Posterior vena cava (tissue), 2 donors: Measurements from ENCODE around the gene UVSSA. TPM values are rescaled to one million over a fixed set of nuclear protein-coding genes. Genes with fewer than 3 reads are reported as not detected.
"Not testable (repeated sequence)": the region's sequence is repeated elsewhere in the genome, so short reads cannot be mapped to it uniquely, and the experiment has no call there.

Experiments used
- DNase-seq: peaks from one replicate; pipeline ENCODE4 v3.0.0-alpha.2; 2020; ENCODE audit warnings: low spot score
- intact Hi-C, 2 donors: fragments of 100-400 bp; cut with DNase I; formaldehyde crosslinking; loops; one replicate each; pipeline versions ENCODE4 v1.14.1 to v1.14.2; 2022 to 2023
- total RNA-seq, 2 donors: library from RNA; stranded (reverse); fragmentation: NEBNext Ultra II Directional; extraction: Animal tissue kit (Norgen Biotek cat#: 25700); gene quantifications; one replicate each; pipeline ENCODE4 v1.2.1, GENCODE V29; 2021
- donor health status: DM: yes; HTN: yes; CAD: no.
- donor health status: DM: yes; HTN: yes; CAD: no.

The UVSSA gene
- total RNA-seq, 2 donors from 2014 or later, result 14.3 to 14.7 TPM

- DNase-seq, result peak; percentile 69
- intact Hi-C loops, result no loop called here
These were observed 18.5 kb upstream of the UVSSA start for GRCh38 chr4:1328267-1329155.

- no peak for DNase-seq
- intact Hi-C loops, result no loop called here
These were observed 17.3 kb upstream of the UVSSA start for GRCh38 chr4:1329408-1330371.

GRCh38 chr4:1330761-1331590, 16.0 kb upstream of the UVSSA start:
- DNase-seq, result no peak
- intact Hi-C loops, result no loop called here

GRCh38 chr4:1331591-1332353, 15.2 kb upstream of the UVSSA start:
- no peak for DNase-seq
- intact Hi-C loops, result no loop called here

GRCh38 chr4:1332686-1333085, 14.3 kb upstream of the UVSSA start:
- intact Hi-C loops, result no loop called here
- DNase-seq, result no peak

- intact Hi-C loops, result no loop called here
- DNase-seq, result no peak
These were observed 13.8 kb upstream of the UVSSA start for GRCh38 chr4:1333256-1333655.

- intact Hi-C loops, DNase-seq: not testable (repeated sequence)
These were observed 13.0 kb upstream of the UVSSA start for GRCh38 chr4:1333851-1334578.

- intact Hi-C loops, result no loop called here
These were observed 12.5 kb upstream of the UVSSA start for GRCh38 chr4:1334579-1334895.

GRCh38 chr4:1335193-1335883, 11.7 kb upstream of the UVSSA start:
- intact Hi-C loops, DNase-seq: not testable (repeated sequence)

More at GRCh38 chr4:1334579-1334895, 12.5 kb upstream of the UVSSA start:
- no peak for DNase-seq

GRCh38 chr4:1336088-1336491, 10.9 kb upstream of the UVSSA start:
- no peak for DNase-seq
- intact Hi-C loops, result no loop called here

- DNase-seq, result no peak
- intact Hi-C loops, result no loop called here
These were observed 9.6 kb upstream of the UVSSA start for GRCh38 chr4:1337376-1337831.

- intact Hi-C loops, result no loop called here
- DNase-seq, result no peak
These were observed 8.9 kb upstream of the UVSSA start for GRCh38 chr4:1337951-1338751.

- no peak for DNase-seq
- intact Hi-C loops, result no loop called here
These were observed 8.1 kb upstream of the UVSSA start for GRCh38 chr4:1338752-1339414.

GRCh38 chr4:1339489-1339888, 7.5 kb upstream of the UVSSA start:
- intact Hi-C loops, result no loop called here
- no peak for DNase-seq

- intact Hi-C loops, result no loop called here
- no peak for DNase-seq
These were observed 6.7 kb upstream of the UVSSA start for GRCh38 chr4:1340181-1340747.

- intact Hi-C loops, result no loop called here
- DNase-seq, result no peak
These were observed 6.1 kb upstream of the UVSSA start for GRCh38 chr4:1340861-1341260.
